Measurements from ENCODE around the gene RPL36. TPM values are rescaled to one million over a fixed set of nuclear protein-coding genes. Genes with fewer than 3 reads are reported as not detected.

RPL36 gene
- total and polyA plus RNA-seq, 8 donors = 524 to 1,510 (median 728) TPM

DNA sequence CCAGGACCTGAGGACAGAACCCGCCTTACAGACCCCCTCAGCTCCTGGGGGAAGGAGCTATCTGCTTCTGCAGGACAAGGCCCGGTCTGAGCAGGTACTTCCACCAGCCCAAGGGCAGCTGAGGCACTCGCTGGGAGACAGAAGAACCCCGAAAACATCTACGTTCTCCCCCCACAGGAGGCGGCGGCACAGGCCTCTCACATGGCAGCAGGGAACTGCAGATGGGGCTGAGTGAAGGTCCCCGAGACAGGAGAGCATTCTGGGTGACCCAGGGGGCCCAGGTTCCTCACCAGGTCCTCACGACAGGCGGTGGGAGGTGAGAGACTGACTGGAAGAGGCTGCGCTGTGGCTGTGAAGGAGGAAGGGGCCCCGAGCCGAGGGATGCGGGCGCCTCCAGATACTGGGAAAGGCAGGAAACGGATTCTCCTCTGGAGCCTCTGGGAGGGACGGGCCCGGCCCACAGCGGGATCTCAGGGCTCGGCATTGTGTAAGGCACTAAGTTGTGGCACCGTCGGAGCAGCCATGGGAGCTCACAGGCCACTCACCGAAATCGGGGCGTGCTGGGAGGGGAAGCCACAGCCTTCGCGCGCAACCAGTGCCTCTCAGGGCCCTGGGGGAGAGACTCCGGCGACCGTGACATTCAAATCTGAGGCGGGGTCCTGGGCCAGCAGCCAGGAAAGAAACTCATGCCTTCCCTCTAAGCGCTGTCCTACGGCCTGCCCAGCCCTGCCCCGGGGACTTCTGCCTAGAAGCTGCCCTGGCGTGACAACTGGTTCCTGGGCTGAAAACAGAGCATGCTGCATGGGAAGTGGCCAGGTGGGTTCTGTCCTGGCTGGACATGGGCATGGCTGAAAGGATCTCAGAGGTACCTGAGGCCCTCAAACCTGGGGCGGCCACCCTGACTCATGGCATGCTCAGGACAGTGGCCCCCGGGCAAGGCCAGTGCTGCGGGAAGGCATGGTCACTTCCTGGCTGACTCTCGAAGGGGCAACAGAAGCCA is 14.0 kb downstream of the RPL36 start:
- no peaks in the 10 kb centered on the region for H3K27me3 ChIP-seq
- WGBS, 2 donors = 95% methylated on average over 40 of the region's 40 CpGs
- no peak for TF ChIP-seq CTCF (IDR thresholded peaks at IDR 0.05)
- H3K4me3 ChIP-seq = no peak overlapping the region
- intact Hi-C loops (cut with DNase I) = no loop called here
- FAIRE-seq = no peak
- no peaks in the 10 kb centered on the region for H3K4me1 ChIP-seq
- H3K9me3 ChIP-seq = no peaks in the 10 kb centered on the region
- no peak for ATAC-seq
- H3K27ac ChIP-seq = no peak overlapping the region
- H3K36me3 ChIP-seq = peaks cover 0 to 62% (median 19%) of the 10 kb centered on the region in 3 donors
- DNase-seq = peak in 2 of 6 donors; percentile 16 to 66

DNA sequence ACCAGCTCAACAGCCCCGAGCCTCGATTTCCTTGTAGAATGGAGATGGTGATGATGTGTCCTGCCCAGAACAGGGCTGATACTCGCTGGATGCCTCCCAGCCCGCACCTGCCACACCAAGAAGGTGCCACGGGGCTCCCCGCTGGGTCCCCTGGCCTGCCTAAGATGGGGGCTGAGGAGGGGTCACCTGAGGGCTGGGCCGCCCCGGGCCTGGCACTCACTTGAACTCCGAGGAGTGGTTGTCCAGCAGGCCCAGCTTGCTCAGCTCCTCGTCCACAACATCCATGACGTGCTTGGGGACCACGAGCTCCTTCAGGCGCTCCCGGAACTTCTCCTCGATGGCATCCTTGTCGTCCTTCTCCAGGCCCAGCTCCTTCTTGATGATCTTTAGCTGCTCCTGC is 15.5 kb downstream of the RPL36 start:
- FAIRE-seq = no peak
- no peaks in the 10 kb centered on the region for H3K4me1 ChIP-seq
- H3K27ac ChIP-seq = no peak overlapping the region
- intact Hi-C loops (cut with DNase I) = no loop called here
- no peak overlapping the region for H3K4me3 ChIP-seq
- WGBS, 2 donors = 80 to 84% methylated on average over 16 of the region's 16 CpGs
- H3K36me3 ChIP-seq = peaks cover 0 to 52% (median 20%) of the 10 kb centered on the region in 3 donors
- H3K9me3 ChIP-seq = no peaks in the 10 kb centered on the region
- peak in 1 of 6 donors; percentile 77 for DNase-seq
- ATAC-seq = peak in 1 of 4 donors; percentile 34
- H3K27me3 ChIP-seq = no peaks in the 10 kb centered on the region
- no peak for TF ChIP-seq CTCF (IDR thresholded peaks at IDR 0.05)

- FAIRE-seq (no peak), ATAC-seq (no peak), DNase-seq (no peak)
- 95 to 96% methylated on average over 35 of the region's 35 CpGs for WGBS, 2 donors
- no peak overlapping the region for H3K27ac ChIP-seq
- H3K27me3 ChIP-seq = no peaks in the 10 kb centered on the region
- H3K4me1 ChIP-seq = no peaks in the 10 kb centered on the region
- intact Hi-C loops (cut with DNase I) = no loop called here
- H3K4me3 ChIP-seq = no peak overlapping the region
- peaks cover 0 to 63% (median 20%) of the 10 kb centered on the region in 3 donors for H3K36me3 ChIP-seq
- H3K9me3 ChIP-seq = no peaks in the 10 kb centered on the region
- TF ChIP-seq CTCF (IDR thresholded peaks at IDR 0.05) = no peak
These were observed 16.9 kb downstream of the RPL36 start for GRCh38 chr19:5706876-5707573.

DNA sequence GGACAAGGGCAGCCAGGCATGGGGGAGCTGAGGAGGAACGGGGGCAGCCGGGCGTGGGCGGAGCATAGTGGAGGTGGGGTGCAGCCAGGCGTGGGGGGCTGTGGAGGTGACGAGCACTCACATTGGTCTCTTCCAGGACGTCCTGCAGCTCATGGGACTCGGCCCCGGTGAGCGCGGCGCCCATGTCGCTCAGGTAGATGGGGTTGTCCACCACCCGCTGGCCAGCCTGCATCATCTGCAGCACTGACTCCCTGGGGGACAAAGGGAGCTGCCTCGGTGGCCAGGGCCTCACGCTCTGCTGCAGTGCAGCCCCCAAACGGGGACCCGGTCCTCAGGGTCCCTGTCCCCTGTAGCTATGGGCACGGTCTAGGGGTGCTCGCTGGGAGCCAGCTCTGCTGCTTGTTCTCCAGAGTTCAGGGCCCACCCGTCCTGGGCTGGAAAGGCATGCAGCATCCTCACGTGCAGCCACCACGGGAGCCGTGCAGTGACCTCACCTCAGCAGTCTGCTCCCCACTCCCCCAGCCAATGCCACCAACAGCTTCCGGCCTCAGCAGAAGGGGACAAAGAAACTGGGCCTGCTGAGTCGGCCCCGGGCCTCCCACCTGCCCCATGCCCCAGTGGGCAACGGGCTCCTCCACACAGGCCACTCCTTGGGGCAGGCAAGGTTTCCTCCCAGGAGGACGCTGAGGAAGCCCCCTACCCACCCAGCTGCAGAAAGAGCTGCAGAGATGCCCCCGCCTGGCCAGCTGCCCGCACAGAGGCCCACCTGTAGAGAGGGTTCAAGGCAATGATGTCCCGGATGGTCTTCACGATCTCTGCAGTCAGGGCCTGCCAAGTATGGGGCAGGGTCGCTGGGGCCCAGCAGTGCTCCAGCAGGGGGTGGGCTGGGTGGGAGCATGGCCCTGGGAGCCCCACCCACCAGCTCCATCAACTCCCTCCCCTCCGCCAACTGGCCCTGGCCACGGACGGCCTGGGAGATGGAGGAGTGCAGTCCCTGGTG is 17.8 kb downstream of the RPL36 start:
- Histone ChIP-seq H3K9me3 (no peaks in the 10 kb centered on the region), H3K36me3 (peaks cover 4 to 71% (median 20%) of the 10 kb centered on the region in 3 donors), H3K4me3 (no peak overlapping the region), H3K4me1 (no peaks in the 10 kb centered on the region), H3K27me3 (no peaks in the 10 kb centered on the region), H3K27ac (no peak overlapping the region)
- intact Hi-C loops (cut with DNase I) = no loop called here
- TF ChIP-seq CTCF (IDR thresholded peaks at IDR 0.05) = no peak
- FAIRE-seq (no peak), ATAC-seq (no peak), DNase-seq (peak in 3 of 6 donors; percentile 31 to 76 (median 56))
- 92 to 93% methylated on average over 34 to 37 of the region's 37 CpGs for WGBS, 2 donors

Data from pancreas (tissue), 10 donors.